Hippocampal formation (tissue), 2 donors: Measurements from ENCODE around the gene ATXN7L3.

Source experiments
- DNase-seq, 2 donors: peaks; one replicate each; lab custom pipeline; 2025; lab: John Stamatoyannopoulos, UW

ATXN7L3 gene

GRCh38 chr17:44218344-44219107, 18.8 kb upstream of the ATXN7L3 start:
- DNase-seq: peak; percentile 76 to 87

- no peak for DNase-seq
These were observed 18.2 kb upstream of the ATXN7L3 start for GRCh38 chr17:44217738-44218343.

GRCh38 chr17:44216694-44217093, 17.0 kb upstream of the ATXN7L3 start:
- DNase-seq: no peak

- no peak for DNase-seq
These were observed 16.5 kb upstream of the ATXN7L3 start for GRCh38 chr17:44216173-44216572.

DNA sequence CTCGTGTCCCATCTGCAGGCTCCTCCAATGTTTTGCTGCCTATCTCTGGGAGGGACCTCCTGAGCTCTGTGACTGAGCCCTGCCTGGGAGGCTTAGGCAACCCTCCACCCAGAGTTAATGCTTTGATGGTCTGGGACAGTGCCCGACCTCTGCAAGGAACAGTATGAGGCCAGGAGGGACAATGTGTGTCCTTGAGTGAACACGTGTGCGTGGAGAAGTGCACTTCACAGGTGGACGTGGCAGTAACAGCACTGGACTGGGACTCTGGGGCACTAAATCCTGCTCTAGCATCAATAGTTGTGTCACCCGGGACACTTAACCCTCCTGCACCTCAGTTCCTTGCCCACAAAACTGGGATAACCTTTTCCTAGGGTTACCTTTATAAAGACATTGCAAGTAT, 15.2 kb upstream of the ATXN7L3 start:
- no peak for DNase-seq

GRCh38 chr17:44214230-44214494, 14.5 kb upstream of the ATXN7L3 start:
- no peak for DNase-seq

- no peak for DNase-seq
These were observed 13.9 kb upstream of the ATXN7L3 start for GRCh38 chr17:44213403-44214229.

DNA sequence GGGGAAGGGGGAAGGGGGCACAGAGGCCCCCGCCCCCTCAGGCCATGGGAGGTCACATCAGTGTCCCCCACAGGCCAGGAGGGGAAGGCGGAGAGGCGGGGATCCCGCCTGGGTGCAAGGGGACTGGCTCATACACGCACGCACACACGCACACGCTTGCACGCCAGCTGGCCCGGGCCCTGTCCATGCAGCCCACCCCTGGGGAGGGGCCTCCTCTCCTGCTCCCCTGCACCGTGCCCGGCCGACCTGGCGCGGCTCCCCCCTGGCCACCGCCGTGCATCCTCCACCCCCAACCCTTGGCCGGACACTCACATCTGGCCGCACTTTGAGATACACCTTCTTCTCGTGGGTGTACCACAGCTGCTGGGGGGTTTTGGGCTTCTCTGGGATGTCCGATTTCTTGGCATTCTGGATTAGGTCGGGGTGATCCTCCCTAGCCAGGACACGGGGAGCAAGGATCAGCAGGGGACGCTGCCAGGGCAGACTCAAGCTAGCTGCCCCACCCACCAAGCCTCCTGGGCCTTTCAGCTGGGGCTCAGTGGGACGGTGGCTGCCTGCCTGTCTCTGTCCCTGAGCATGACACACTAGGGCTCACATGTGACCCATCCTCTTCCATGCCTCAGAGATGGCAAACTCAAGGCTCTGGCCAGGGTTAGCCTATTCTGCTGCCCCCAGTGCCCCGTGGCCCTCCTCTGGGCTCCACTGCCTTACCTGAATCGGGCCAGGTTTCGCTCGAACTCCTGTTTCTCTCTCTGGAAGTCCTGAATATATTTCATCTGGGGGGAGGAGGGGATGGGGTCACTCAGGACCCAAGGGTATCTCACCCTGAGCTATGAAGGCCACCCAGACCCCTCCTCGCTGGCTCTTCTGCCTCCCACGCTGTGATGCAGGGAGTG, 13.1 kb upstream of the ATXN7L3 start:
- no peak for DNase-seq

- no peak for DNase-seq
These were observed 11.9 kb upstream of the ATXN7L3 start for GRCh38 chr17:44211281-44212265.

GRCh38 chr17:44210342-44211192, 10.9 kb upstream of the ATXN7L3 start:
- peak; percentile 82 to 85 for DNase-seq

DNA sequence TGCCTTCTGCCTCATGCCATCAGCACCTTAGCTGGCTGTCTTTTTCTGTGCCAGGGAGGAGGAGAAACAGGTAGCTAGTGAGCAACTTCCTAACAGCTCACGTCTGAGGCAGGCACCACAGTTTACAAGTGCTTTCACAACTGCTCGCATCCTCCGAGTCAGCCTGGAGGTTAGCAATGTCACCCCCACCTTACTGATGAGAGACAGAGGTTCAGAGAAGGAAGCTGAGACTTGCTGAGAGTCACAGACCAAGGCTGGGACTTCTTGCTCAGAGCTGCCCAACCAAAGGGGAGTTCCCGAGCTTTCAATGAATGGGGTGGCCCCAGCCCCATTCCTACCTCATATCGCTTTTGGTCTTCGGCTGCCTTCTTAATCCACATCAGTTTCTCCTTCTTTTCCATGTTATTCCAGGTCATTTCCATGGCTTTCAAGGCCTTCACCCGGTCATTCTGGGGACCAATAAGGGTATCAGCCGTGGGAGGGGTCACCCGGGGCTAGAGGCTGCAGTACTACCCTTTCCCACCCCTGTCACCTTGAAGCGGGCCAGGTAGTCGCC, 10.2 kb upstream of the ATXN7L3 start:
- no peak for DNase-seq

- no peak for DNase-seq
These were observed 8.1 kb upstream of the ATXN7L3 start for GRCh38 chr17:44207743-44208142.

- no peak for DNase-seq
These were observed 7.6 kb upstream of the ATXN7L3 start for GRCh38 chr17:44207319-44207718.

- no peak for DNase-seq
These were observed 7.1 kb upstream of the ATXN7L3 start for GRCh38 chr17:44206825-44207155.

GRCh38 chr17:44205962-44206824, 6.5 kb upstream of the ATXN7L3 start:
- DNase-seq: no peak

DNA sequence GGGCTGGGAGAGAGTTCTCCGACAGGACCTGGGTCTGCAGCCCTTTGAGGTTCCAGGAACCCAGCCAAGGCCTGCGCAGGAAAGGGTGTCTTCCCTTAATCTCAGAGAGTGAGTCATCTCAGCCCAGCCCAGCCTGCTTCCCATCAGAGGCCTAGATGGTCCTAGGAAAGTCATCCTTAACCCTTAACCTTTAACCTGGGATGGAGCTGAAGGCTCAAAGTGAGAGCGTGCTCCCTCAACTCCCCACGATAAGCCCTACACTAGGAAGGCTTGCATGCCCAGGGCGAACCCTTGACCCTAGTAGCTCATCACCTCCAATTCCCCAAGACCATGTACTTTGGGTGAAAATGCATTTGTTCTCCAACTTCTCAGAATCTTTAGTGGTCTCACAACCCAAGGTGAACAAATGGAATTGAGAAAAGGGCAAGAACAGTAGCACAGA, 4.8 kb upstream of the ATXN7L3 start:
- no peak for DNase-seq

- DNase-seq: no peak
These were observed 4.2 kb upstream of the ATXN7L3 start for GRCh38 chr17:44203731-44204440.

DNA sequence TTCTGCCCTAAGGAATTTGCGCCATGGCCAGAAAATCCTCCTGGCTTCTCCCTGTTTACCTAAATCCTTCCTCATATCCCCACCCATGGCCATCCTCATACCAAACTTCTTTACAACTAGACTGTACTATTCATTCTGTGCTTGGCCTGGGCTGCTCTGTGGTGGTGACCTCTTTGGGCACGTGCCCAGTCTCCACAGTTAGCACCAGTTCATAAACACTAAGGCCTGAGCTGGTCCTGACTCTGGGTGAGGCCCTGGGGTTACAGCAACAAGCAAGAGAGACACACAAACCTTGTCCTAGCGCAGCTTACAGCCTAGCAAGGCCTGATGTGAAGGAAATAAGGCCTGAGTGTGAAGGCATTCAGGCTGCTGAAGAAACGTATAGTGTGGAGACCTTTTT, 3.1 kb upstream of the ATXN7L3 start:
- DNase-seq: no peak
